SJCRH30 (cell line): Measurements from ENCODE around the gene STK17B. TPM values are rescaled to one million over a fixed set of nuclear protein-coding genes. Genes with fewer than 3 reads are reported as not detected.

Experiments used
- DNase-seq, 2 experiments: peaks; one replicate each; pipeline ENCODE4 v3.0.0-alpha.2; 2015 to 2020
- H3K27ac ChIP-seq: fragments of 250-450 bp; sonication (Bioruptor Pico); 2 replicates; pipeline ENCODE4 v1.5.1; 2020; ENCODE audit warnings: mild to moderate bottlenecking, moderate library complexity
- H3K27me3 ChIP-seq: fragments of 250-450 bp; sonication (Bioruptor Pico); 2 replicates; pipeline ENCODE4 v1.5.1; 2020; ENCODE audit warnings: mild to moderate bottlenecking, moderate library complexity
- H3K36me3 ChIP-seq: fragments of 250-450 bp; sonication (Bioruptor Pico); 2 replicates; pipeline ENCODE4 v1.5.1; 2020; ENCODE audit warnings: mild to moderate bottlenecking, moderate library complexity
- H3K4me1 ChIP-seq: fragments of 250-450 bp; sonication (Bioruptor Pico); 2 replicates; pipeline ENCODE4 v1.5.1; 2020; ENCODE audit warnings: mild to moderate bottlenecking, moderate library complexity
- H3K4me3 ChIP-seq: fragments of 250-450 bp; sonication (Bioruptor Pico); 2 replicates; pipeline ENCODE4 v1.5.1; 2020; ENCODE audit warnings: mild to moderate bottlenecking, moderate library complexity
- H3K9me3 ChIP-seq: fragments of 250-450 bp; sonication (Bioruptor Pico); replicated peaks from 2 replicates; pipeline ENCODE4 v1.5.1; 2020; ENCODE audit warnings: mild to moderate bottlenecking, moderate library complexity
- total RNA-seq: library from RNA; depleted of rRNA; stranded (reverse); fragments of >200 nt; shearing (Covaris generic); gene quantifications from 2 replicates; pipeline ENCODE4 v1.2.3, GENCODE V29; 2014

The STK17B gene
- total RNA-seq, 1 experiment from 2014 or later, result 165 TPM

GRCh38 chr2:196173505-196173904 is 2.1 kb upstream of the STK17B start:
- Histone ChIP-seq H3K27ac (no peak overlapping the region), H3K9me3 (no peaks in the 10 kb centered on the region), H3K4me1 (peaks cover 19% of the 10 kb centered on the region), H3K36me3 (peaks cover 18% of the 10 kb centered on the region), H3K4me3 (no peak overlapping the region), H3K27me3 (no peaks in the 10 kb centered on the region)
- DNase-seq, result no peak

GRCh38 chr2:196172951-196173350 is 1.6 kb upstream of the STK17B start:
- Histone ChIP-seq H3K4me3 (no peak overlapping the region), H3K36me3 (peaks cover 20% of the 10 kb centered on the region), H3K9me3 (no peaks in the 10 kb centered on the region), H3K4me1 (peaks cover 24% of the 10 kb centered on the region), H3K27ac (no peak overlapping the region), H3K27me3 (no peaks in the 10 kb centered on the region)
- no peak for DNase-seq

DNA sequence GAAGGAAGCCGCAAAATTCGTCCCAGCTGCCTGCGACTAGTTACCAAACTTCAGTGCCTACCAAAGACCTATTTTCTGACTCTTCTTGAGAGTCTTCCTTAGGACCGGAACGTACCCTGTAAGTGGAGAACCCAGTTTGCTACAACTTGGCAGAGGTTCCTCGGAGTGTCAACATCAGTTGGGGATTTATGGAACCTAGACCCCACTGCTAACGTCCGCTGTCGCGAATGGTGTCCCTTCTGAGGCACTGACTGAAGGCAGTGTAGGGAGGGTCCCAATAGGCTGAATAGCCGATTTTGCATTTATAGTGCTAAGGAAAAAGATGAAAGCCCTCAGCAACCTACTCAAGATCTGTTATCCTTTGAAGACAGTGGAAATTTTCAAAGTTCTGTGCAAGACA is 568 bp upstream of the STK17B start:
- no peak overlapping the region; the same call in 1 of the 2 replicates for H3K27ac ChIP-seq
- no peaks in the 10 kb centered on the region for H3K27me3 ChIP-seq
- peaks cover 28% of the 10 kb centered on the region for H3K4me1 ChIP-seq
- peaks cover 21% of the 10 kb centered on the region for H3K36me3 ChIP-seq
- no peaks in the 10 kb centered on the region for H3K9me3 ChIP-seq
- peak overlapping the region; percentile 99 for H3K4me3 ChIP-seq
- no peak for DNase-seq

GRCh38 chr2:196170606-196171247 is 651 bp downstream of the STK17B start:
- peaks cover 37% of the 10 kb centered on the region for H3K4me1 ChIP-seq
- DNase-seq, result peak; percentile 56 to 80
- H3K27me3 ChIP-seq, result no peaks in the 10 kb centered on the region
- H3K36me3 ChIP-seq, result peaks cover 33% of the 10 kb centered on the region
- no peaks in the 10 kb centered on the region for H3K9me3 ChIP-seq
- H3K27ac ChIP-seq, result peak overlapping the region; percentile 92
- peak overlapping the region; percentile 99 for H3K4me3 ChIP-seq

GRCh38 chr2:196170213-196170605 is 1.2 kb downstream of the STK17B start:
- no peaks in the 10 kb centered on the region for H3K27me3 ChIP-seq
- DNase-seq, result peak; percentile 73 to 86

GRCh38 chr2:196169516-196169915 is 1.9 kb downstream of the STK17B start:
- H3K4me3 ChIP-seq, result peak overlapping the region; percentile 99
- peak overlapping the region; percentile 92 for H3K27ac ChIP-seq
- peak in 1 of 2 experiments; percentile 44 for DNase-seq
- H3K36me3 ChIP-seq, result peaks cover 43% of the 10 kb centered on the region
- H3K27me3 ChIP-seq, result no peaks in the 10 kb centered on the region
- peaks cover 45% of the 10 kb centered on the region for H3K4me1 ChIP-seq
- H3K9me3 ChIP-seq, result no peaks in the 10 kb centered on the region

More at GRCh38 chr2:196170213-196170605, 1.2 kb downstream of the STK17B start:
- Histone ChIP-seq H3K27ac (peak overlapping the region; percentile 92), H3K9me3 (no peaks in the 10 kb centered on the region), H3K4me3 (peak overlapping the region; percentile 99), H3K4me1 (peaks cover 42% of the 10 kb centered on the region), H3K36me3 (peaks cover 38% of the 10 kb centered on the region)

GRCh38 chr2:196168181-196168580 is 3.2 kb downstream of the STK17B start:
- Histone ChIP-seq H3K4me3 (peak overlapping the region; percentile 99), H3K4me1 (peaks cover 45% of the 10 kb centered on the region), H3K27me3 (no peaks in the 10 kb centered on the region), H3K9me3 (no peaks in the 10 kb centered on the region), H3K36me3 (peaks cover 56% of the 10 kb centered on the region), H3K27ac (peak overlapping the region; percentile 92; the same call in 1 of the 2 replicates)
- peak; percentile 54 to 83 for DNase-seq

- peaks cover 61% of the 10 kb centered on the region for H3K36me3 ChIP-seq
- peak in 1 of 2 experiments; percentile 46 for DNase-seq
- H3K4me1 ChIP-seq, result peaks cover 45% of the 10 kb centered on the region
- peak overlapping the region; percentile 92; the same call in 1 of the 2 replicates for H3K27ac ChIP-seq
- no peaks in the 10 kb centered on the region for H3K27me3 ChIP-seq
- no peaks in the 10 kb centered on the region for H3K9me3 ChIP-seq
- peak overlapping the region; percentile 99 for H3K4me3 ChIP-seq
Measured at GRCh38 chr2:196167666-196168065, 3.7 kb downstream of the STK17B start.

DNA sequence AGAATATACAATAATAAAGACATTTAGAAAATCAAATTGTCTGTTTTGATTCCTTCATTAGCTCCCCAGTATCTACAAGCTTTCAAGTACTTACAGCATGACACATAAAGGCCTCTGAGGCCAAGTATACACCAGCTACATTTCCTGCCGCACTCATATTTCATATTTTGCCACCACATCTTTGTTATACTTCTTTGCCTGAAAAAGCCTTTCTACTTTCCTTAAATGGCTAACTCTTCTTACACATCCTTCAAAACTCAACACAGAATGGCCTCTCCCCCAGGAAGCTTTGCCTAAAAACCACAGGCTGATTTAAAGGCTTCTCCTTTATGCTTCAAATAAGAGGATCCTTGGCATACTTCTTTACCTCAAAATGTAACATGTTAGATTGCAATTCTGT is 4.5 kb downstream of the STK17B start:
- Histone ChIP-seq H3K4me1 (peaks cover 38% of the 10 kb centered on the region), H3K9me3 (no peaks in the 10 kb centered on the region), H3K27ac (peak overlapping the region; percentile 3; the same call in 1 of the 2 replicates), H3K27me3 (no peaks in the 10 kb centered on the region), H3K4me3 (peak overlapping the region; percentile 99), H3K36me3 (peaks cover 69% of the 10 kb centered on the region)
- DNase-seq, result peak; percentile 25 to 70

DNA sequence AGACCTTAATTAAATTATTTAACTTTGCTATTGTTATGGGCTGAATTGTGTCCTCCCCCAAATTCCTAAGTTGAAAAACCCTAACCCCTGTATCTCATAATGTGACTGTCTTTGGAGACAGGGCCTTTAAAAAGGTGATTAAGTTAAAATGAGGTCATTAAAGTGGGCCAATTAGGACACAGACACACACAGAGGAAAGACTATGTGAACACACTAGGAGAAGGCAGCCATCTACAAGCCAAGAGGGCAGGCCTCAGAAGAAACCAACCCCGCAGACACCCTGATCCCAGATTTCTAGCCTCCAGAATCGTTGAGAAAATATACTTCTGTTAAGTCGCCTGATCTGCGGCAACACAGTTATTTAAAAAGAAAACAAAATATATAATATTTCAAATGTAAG is 6.4 kb downstream of the STK17B start:
- no peak overlapping the region for H3K4me3 ChIP-seq
- no peak for DNase-seq
- H3K27me3 ChIP-seq, result no peaks in the 10 kb centered on the region
- no peaks in the 10 kb centered on the region for H3K9me3 ChIP-seq
- H3K36me3 ChIP-seq, result peaks cover 81% of the 10 kb centered on the region
- no peak overlapping the region for H3K27ac ChIP-seq
- H3K4me1 ChIP-seq, result peaks cover 50% of the 10 kb centered on the region

- DNase-seq, result no peak
- Histone ChIP-seq H3K27me3 (no peaks in the 10 kb centered on the region), H3K36me3 (peaks cover 81% of the 10 kb centered on the region), H3K27ac (no peak overlapping the region), H3K4me1 (peaks cover 50% of the 10 kb centered on the region), H3K9me3 (no peaks in the 10 kb centered on the region), H3K4me3 (no peak overlapping the region)
Measured at GRCh38 chr2:196163285-196163684, 8.1 kb downstream of the STK17B start.

GRCh38 chr2:196162586-196163175 is 8.7 kb downstream of the STK17B start:
- Histone ChIP-seq H3K36me3 (peaks cover 86% of the 10 kb centered on the region), H3K4me1 (peaks cover 44% of the 10 kb centered on the region), H3K9me3 (no peaks in the 10 kb centered on the region), H3K4me3 (no peak overlapping the region), H3K27me3 (no peaks in the 10 kb centered on the region), H3K27ac (no peak overlapping the region)
- DNase-seq, result no peak

GRCh38 chr2:196160946-196161345 is 10.4 kb downstream of the STK17B start:
- DNase-seq, result no peak
- Histone ChIP-seq H3K4me3 (no peak overlapping the region), H3K27me3 (no peaks in the 10 kb centered on the region), H3K27ac (no peak overlapping the region), H3K9me3 (no peaks in the 10 kb centered on the region), H3K36me3 (peaks cover 92% of the 10 kb centered on the region), H3K4me1 (peaks cover 26% of the 10 kb centered on the region)

- Histone ChIP-seq H3K4me1 (peaks cover 18% of the 10 kb centered on the region), H3K27ac (no peak overlapping the region), H3K9me3 (no peaks in the 10 kb centered on the region), H3K36me3 (peaks cover 93% of the 10 kb centered on the region), H3K27me3 (no peaks in the 10 kb centered on the region), H3K4me3 (no peak overlapping the region)
- DNase-seq, result peak; percentile 52 to 82
Measured at GRCh38 chr2:196160101-196160500, 11.3 kb downstream of the STK17B start.

- Histone ChIP-seq H3K36me3 (peaks cover 95% of the 10 kb centered on the region), H3K4me3 (no peak overlapping the region), H3K27me3 (no peaks in the 10 kb centered on the region), H3K9me3 (no peaks in the 10 kb centered on the region), H3K4me1 (peaks cover 16% of the 10 kb centered on the region), H3K27ac (no peak overlapping the region)
- no peak for DNase-seq
Measured at GRCh38 chr2:196159221-196159892, 12.0 kb downstream of the STK17B start.
